GM21447 (cell line): ENCODE data around the gene TWSG1.
"Not testable (repeated sequence)": the region's sequence is repeated elsewhere in the genome, so short reads cannot be mapped to it uniquely, and the experiment has no call there.

ENCODE experiments used
- ATAC-seq: cut with Tn5 transposase; IDR thresholded peaks from one replicate; pipeline ENCODE4 v1.9.1; 2021; ENCODE audit not compliant: unreplicated experiment

Gene TWSG1

DNA sequence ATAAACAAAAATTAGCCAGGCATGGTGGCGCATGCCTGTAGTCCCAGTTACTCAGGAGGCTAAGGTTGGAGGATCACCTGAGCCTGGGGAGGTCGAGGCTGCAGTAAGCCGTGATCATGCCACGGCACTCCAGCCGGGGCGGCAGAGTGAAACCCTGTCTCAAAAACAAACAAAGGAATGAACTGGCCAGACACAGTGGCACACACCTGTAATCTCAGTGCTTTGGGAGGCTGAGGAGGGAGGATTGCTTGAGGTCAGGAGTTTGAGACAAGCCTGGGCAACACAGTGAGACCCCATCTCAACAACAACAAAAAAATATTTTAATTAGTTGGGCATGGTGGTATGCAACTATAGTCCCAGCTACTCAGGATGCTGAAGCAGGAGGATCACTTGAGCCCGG lies 116.3 kb downstream of the TWSG1 start:
- not testable (repeated sequence) for ATAC-seq
